Neural cell (in vitro differentiated cells): ENCODE data around the gene GPR33. TPM values are rescaled to one million over a fixed set of nuclear protein-coding genes. Genes with fewer than 3 reads are reported as not detected.

Experiments used
- H2AFZ ChIP-seq: fragments of 200-600, 300-800 bp; sonication (generic), shearing (Covaris generic); 2 replicates; pipeline ENCODE4 v1.6.0; 2014; ENCODE audit warnings: low read depth, mild to moderate bottlenecking, antibody characterized with exemption, low read length, moderate library complexity
- H3F3A ChIP-seq: fragments of 200-600 bp; shearing (Covaris generic); 2 replicates; pipeline ENCODE4 v1.6.1; 2016; ENCODE audit warnings: mild to moderate bottlenecking, moderate library complexity, mixed read lengths, antibody characterized with exemption, low read length; ENCODE audit not compliant: insufficient read depth, poor library complexity, severe bottlenecking
- H3K27ac ChIP-seq: fragments of 200-600, 300-800 bp; sonication (generic), shearing (Covaris generic); 2 replicates; pipeline ENCODE4 v1.5.1; 2014; ENCODE audit warnings: mild to moderate bottlenecking, low read length, moderate library complexity
- H3K27me3 ChIP-seq: fragments of 300-800, 200-600 bp; sonication (generic), shearing (Covaris generic); 2 replicates; pipeline ENCODE4 v1.6.0; 2014; ENCODE audit warnings: mild to moderate bottlenecking, low read depth, low read length, moderate library complexity; ENCODE audit not compliant: insufficient read depth
- H3K36me3 ChIP-seq: fragments of 300-800, 200-600 bp; sonication (generic), shearing (Covaris generic); 2 replicates; pipeline ENCODE4 v1.5.1; 2014; ENCODE audit warnings: mild to moderate bottlenecking, antibody characterized with exemption, low read length, moderate library complexity; ENCODE audit not compliant: insufficient read depth
- H3K4me2 ChIP-seq: fragments of 300-800, 200-600 bp; sonication (generic), shearing (Covaris generic); 2 replicates; pipeline ENCODE4 v1.6.0; 2014; ENCODE audit warnings: mild to moderate bottlenecking, low read length
- H3K4me3 ChIP-seq: fragments of 300-800, 200-600 bp; sonication (generic), shearing (Covaris generic); 2 replicates; pipeline ENCODE4 v1.5.1; 2014; ENCODE audit warnings: mild to moderate bottlenecking, low read length, moderate library complexity
- H3K79me2 ChIP-seq: fragments of 200-600 bp; shearing (Covaris generic); replicated peaks from 2 replicates; pipeline ENCODE4 v1.6.0; 2014; ENCODE audit warnings: mild to moderate bottlenecking, low read length, moderate library complexity; ENCODE audit not compliant: insufficient read depth
- H3K9ac ChIP-seq: fragments of 300-800, 200-600 bp; sonication (generic), shearing (Covaris generic); 2 replicates; pipeline ENCODE4 v1.6.1; 2016; ENCODE audit warnings: mild to moderate bottlenecking, low read length, mixed read lengths
- H3K9me2 ChIP-seq: fragments of 200-600 bp; shearing (Covaris generic); 2 replicates; pipeline ENCODE4 v1.6.1; 2016; ENCODE audit warnings: mild to moderate bottlenecking, low read length, mixed read lengths; ENCODE audit not compliant: insufficient read depth
- H3K9me3 ChIP-seq: fragments of 200-600, 300-800 bp; sonication (generic), shearing (Covaris generic); 2 replicates; pipeline ENCODE4 v1.6.1; 2016; ENCODE audit warnings: mild to moderate bottlenecking, mixed run types, low read length, moderate library complexity, mixed read lengths
- H4K20me1 ChIP-seq: fragments of 200-600 bp; shearing (Covaris generic); 2 replicates; pipeline ENCODE4 v1.6.1; 2016; ENCODE audit warnings: mild to moderate bottlenecking, mixed run types; ENCODE audit not compliant: insufficient read depth
- CTCF ChIP-seq: fragments of 450-650 bp; IDR thresholded peaks from 2 replicates; pipeline ENCODE4 v1.5.1; 2014; ENCODE audit warnings: antibody characterized with exemption, mild to moderate bottlenecking, moderate library complexity; ENCODE audit not compliant: poor library complexity, severe bottlenecking
- EP300 ChIP-seq: fragments of 450-650 bp; conservative IDR thresholded peaks from 2 replicates; pipeline ENCODE4 v1.6.1; 2014; ENCODE audit warnings: antibody characterized with exemption, mild to moderate bottlenecking, moderate library complexity; ENCODE audit not compliant: poor library complexity, severe bottlenecking
- EZH2 ChIP-seq: fragments of 200-600, 300-800 bp; shearing (Covaris generic), sonication (generic); IDR thresholded peaks from 2 replicates; pipeline ENCODE4 v1.6.1; 2014; ENCODE audit warnings: antibody characterized with exemption, low read length, borderline replicate concordance, mild to moderate bottlenecking; ENCODE audit not compliant: insufficient read depth, poor library complexity, severe bottlenecking
- MXI1 ChIP-seq: fragments of 450-650 bp; conservative IDR thresholded peaks from 2 replicates; pipeline ENCODE4 v1.6.1; 2014; ENCODE audit warnings: antibody characterized with exemption, mild to moderate bottlenecking; ENCODE audit not compliant: poor library complexity, severe bottlenecking
- POLR2AphosphoS5 ChIP-seq: IDR thresholded peaks from 2 replicates; pipeline ENCODE4 v1.6.1; 2012
- RAD21 ChIP-seq: fragments of 450-650 bp; conservative IDR thresholded peaks from 2 replicates; pipeline ENCODE4 v1.6.1; 2014; ENCODE audit warnings: antibody characterized with exemption, mild to moderate bottlenecking, moderate library complexity
- REST ChIP-seq: IDR thresholded peaks from 2 replicates; pipeline ENCODE4 v1.6.1; 2012; ENCODE audit warnings: borderline replicate concordance
- SMC3 ChIP-seq: fragments of 450-650 bp; conservative IDR thresholded peaks from 2 replicates; pipeline ENCODE4 v1.6.1; 2014; ENCODE audit warnings: antibody characterized with exemption, mild to moderate bottlenecking, moderate library complexity; ENCODE audit not compliant: poor library complexity
- TAF1 ChIP-seq: IDR thresholded peaks from 2 replicates; pipeline ENCODE4 v1.6.1; 2012; ENCODE audit warnings: low read depth
- polyA plus RNA-seq: library from polyadenylated mRNA; depleted of rRNA; stranded (reverse); fragments of >200 nt; gene quantifications from 2 replicates; pipeline ENCODE4 v1.2.3, GENCODE V29; 2014

Gene GPR33
- polyA plus RNA-seq, 1 donor from 2014 or later = not detected

- Histone ChIP-seq H3K4me2 (no peak overlapping the region), H3K9ac (no peak overlapping the region), H3K9me3 (no peaks in the 10 kb centered on the region), H3K9me2 (no peaks in the 10 kb centered on the region), H3K79me2 (no peaks in the 10 kb centered on the region), H2AFZ (no peak overlapping the region), H3K27me3 (no peaks in the 10 kb centered on the region), H3K36me3 (no peaks in the 10 kb centered on the region), H3F3A (no peaks in the 10 kb centered on the region), H3K27ac (no peak overlapping the region), H3K4me3 (no peak overlapping the region), H4K20me1 (no peaks in the 10 kb centered on the region)
- TF ChIP-seq RAD21 = no peak
- no peak for TF ChIP-seq EP300
- TF ChIP-seq REST = no peak
- TF ChIP-seq SMC3 = no peak
- TF ChIP-seq EZH2 = no peak
- no peak for TF ChIP-seq POLR2AphosphoS5
- TF ChIP-seq MXI1 = no peak
- no peak for TF ChIP-seq CTCF
- TF ChIP-seq TAF1 = no peak
These were observed 39.7 kb upstream of the GPR33 start for GRCh38 chr14:31527546-31527945.

- Histone ChIP-seq H3F3A (no peaks in the 10 kb centered on the region), H2AFZ (no peak overlapping the region), H3K4me3 (no peak overlapping the region), H3K27ac (no peak overlapping the region), H3K27me3 (no peaks in the 10 kb centered on the region), H3K4me2 (no peak overlapping the region), H3K36me3 (no peaks in the 10 kb centered on the region), H4K20me1 (no peaks in the 10 kb centered on the region), H3K9me3 (no peaks in the 10 kb centered on the region), H3K9me2 (no peaks in the 10 kb centered on the region), H3K79me2 (no peaks in the 10 kb centered on the region), H3K9ac (no peak overlapping the region)
- no peak for TF ChIP-seq MXI1
- TF ChIP-seq REST = no peak
- TF ChIP-seq POLR2AphosphoS5 = no peak
- TF ChIP-seq SMC3 = no peak
- no peak for TF ChIP-seq EP300
These were observed 39.2 kb upstream of the GPR33 start for GRCh38 chr14:31527087-31527486.
